HG03196 (cell line): Measurements from ENCODE around the gene C17orf113.

Experiments
- ATAC-seq: cut with Tn5 transposase; IDR thresholded peaks from one replicate; pipeline ENCODE4 v1.9.1; 2021; ENCODE audit not compliant: unreplicated experiment

C17orf113 gene

DNA sequence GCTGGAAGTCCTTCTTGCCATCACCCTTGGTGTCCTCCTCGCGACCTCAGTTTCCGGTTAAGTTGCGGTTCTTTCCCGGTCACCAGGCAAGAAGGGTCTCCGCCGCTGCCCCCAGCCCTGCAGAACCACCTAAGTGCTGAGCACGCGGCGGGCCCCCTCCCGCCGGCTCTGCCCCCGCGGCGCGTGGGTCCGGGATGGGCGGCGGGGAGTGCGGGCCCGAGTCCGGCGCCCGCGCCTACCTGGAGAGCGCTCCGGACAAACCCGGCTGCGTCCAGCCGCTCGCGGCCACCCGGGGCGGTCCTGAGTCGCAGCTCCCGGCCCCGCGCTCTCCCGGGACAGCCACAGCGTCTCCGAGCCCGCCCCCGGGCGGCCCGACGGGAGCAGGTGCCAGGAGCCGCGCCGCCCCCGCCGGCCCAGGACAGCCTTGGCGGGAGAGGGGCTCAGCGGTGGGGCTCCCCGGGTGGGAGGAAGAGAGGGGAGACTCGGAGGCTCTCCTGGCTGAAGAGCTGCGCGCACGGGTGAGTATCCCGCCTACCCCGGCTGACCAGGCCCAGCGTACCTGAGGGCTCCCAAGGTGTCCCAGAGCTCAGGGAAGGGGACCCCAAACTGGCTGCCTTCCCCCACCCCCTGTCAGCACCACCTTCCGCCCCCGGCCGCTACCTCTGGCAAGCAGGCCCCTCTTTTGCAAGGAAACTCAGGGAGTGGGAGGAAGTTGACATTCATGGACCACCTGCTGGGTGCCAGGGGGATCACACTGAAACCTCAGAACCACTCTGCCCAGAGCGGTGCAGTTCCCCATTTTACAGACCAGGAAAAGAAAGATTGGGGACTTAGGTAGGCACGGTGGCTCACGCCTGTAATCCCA, 22.2 kb upstream of the C17orf113 start:
- ATAC-seq, result no peak

DNA sequence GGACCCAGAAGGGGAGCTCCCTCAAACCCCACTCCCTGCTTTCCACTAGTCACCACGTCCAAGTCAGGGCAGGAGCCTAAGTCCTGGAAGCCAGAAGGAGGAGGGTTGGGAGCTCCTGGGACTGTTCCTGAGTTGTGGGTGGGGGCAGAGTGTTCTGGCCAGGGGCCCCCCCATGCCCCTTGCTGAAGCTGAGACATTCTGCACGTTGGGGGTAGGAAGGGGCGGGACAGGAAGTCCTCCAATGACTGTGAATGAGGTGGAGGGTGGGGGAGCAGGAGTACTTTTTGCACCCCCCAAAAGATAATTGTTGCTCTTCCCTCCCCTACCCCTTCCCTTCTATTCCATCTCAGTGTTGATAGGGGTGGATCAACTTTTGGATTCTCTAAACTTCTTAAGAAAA, 21.4 kb upstream of the C17orf113 start:
- ATAC-seq, result no peak

DNA sequence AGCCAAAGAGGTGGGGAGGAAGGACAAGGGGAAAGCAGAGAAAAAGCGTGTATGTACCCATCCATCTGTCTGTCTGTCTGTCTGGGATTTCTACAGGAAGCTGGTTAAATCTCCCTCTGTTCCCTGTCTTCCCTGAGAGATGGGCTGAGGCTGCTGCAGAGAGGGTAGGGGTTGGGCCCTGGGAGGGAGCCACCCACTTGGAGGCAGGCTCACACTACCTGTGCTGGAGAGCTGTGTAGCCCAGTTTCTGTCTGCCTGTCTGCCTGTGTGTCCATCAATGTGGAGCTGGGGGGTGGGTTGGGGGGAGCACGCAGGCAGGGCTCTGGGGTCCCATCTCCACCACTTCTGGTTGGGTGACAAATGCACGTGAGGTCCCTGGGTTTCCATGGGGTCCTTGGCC, 18.6 kb upstream of the C17orf113 start:
- no peak for ATAC-seq

DNA sequence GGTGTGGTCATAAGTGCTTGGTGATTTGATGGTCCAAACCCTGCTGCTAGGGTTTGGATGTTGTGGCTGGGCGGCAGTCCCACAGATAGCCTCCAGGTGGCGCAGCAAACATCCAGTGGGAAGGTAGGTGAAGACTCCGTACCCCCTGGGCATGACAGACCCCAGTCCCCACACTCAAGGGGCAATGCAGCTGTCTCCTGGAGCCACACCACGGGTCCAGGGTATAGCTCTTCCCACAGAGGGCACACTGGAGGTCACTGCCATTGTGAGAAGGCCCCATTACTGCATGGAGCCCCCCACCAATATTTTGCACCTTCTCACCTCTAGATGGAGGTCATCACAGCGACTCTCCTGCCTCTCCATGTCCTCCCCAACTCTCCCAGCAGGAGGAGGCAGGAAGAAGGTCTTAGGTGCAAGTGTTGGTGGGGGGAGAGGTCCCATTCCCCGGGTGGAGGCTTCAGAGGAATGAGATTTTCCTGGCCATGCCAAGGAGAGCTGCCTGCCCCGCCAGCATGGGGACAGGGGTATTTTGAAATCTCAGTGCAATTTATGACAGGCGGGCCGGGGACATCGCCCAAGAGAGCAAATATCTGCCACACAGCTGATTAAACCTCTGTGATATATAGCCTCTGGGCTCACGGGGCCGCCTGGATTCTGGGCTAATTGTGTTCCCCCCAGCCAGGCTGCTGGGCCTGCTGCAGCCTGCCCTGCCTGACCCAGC, 17.1 kb upstream of the C17orf113 start:
- ATAC-seq, result no peak

DNA sequence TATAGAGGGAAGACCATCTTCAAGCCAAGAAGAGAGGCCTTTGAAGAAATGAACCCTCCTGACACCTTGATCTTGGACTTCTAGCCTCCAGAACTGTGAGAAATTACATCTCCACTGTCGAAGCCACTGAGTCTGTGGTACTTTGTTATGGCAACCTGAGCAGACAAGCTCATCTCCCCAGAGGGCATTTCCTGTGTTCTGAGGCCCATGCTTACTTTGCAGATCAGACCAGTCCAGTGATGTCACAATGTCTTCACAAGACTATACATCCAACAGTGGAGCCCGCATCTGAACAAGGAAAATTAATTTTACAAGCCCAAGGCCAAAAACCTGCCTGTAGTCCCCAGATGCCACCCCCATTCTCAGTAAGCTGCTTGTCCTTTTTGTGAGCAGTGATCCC, 14.8 kb upstream of the C17orf113 start:
- ATAC-seq, result no peak

DNA sequence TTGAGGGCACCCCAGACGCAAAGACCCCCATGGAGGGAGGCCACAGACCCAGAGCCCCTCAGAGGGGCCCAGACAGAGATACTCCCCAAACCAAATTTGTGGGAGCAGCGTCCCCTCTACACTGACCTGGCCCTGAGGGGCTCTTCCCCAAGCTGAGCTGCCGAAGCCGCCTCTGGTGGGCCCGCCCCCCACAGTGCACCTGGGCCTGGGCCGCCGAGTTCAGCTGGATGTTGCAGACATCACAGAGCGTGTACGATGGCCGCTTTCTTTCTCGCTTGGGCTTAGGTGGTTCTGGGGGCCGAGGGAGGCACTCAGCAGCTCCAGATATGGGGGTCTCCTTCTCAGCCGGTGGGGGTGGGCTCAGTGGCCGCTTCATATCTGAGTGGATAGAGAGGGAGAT, 12.3 kb upstream of the C17orf113 start:
- ATAC-seq, result no peak

DNA sequence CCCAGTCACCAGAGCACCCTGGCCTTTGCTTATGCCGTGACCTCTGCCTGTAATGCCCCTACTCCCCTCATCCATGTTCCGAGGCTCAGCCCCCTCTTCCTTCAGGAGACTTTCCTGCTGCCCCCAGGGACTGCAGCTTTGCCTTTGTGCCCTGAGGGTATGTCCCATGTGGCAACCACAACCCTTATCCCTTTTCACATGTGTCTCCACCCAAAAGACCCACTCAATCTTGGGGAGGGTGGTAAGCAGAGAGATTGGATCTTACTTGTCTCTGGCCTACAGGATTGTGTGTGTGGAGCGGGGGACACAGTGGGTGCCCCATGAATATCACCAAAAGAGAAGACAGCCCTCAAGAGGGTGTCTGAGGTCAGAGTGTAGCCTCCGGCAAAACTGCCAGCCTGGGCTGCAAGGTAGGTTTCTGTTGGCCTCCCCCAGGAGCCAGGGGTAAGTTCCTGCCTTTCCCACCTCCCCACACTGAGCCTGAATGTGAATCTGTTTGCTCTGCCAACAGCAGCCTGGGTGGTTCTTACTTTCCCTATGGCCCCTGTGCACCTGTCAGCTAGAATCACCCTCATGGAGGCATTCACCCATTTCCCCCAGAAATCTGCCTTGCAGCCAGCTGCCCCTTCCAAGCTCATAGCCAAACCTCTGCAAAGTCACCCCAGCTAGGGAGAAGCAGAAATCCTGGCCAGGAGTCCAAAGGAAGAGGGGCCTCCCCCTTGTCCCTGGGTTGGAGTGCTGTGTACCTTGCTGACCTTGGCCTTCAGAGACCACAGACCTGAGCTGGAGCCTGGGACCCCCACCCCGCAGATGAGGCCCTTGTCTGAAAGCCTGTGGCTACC, 11.5 kb upstream of the C17orf113 start:
- ATAC-seq, result no peak

DNA sequence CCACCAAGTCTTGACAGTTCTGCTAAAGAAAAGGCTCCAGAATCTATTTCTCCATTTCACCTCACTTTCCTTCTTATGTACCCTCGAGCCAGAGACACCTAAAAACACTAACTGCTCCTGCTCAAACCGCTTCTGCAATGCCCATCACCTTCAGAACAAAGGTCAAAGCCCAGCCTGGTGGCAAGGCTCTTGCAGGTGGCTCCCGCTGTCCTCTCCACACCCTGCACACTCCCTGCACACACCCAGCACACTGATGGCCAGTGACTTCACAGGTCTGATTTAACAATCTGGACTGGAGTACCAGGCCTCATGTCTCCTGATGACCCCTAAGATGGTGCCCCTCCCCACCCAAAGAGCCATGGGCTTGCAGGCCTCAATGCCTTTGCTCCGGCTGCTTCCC, 9.8 kb upstream of the C17orf113 start:
- no peak for ATAC-seq

DNA sequence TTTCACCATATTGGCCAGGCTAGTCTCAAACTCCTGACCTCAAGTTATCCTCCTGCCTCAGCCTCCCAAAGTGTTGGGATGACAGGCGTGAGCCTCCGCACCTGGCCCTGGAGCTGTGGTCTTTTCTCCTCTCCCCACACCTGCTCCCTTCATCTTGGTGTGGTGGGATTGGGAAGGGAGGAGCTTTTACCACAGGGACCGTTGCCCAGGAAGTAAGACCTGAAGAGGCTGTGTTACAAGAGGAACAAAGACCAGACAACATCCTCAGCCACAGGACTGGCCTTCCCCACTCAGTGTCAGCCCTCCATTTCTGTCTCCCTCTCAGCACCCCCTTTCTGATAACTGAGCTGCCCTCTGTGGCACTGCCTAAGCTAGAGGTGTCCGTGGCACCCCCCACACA, 9.4 kb upstream of the C17orf113 start:
- ATAC-seq, result no peak

DNA sequence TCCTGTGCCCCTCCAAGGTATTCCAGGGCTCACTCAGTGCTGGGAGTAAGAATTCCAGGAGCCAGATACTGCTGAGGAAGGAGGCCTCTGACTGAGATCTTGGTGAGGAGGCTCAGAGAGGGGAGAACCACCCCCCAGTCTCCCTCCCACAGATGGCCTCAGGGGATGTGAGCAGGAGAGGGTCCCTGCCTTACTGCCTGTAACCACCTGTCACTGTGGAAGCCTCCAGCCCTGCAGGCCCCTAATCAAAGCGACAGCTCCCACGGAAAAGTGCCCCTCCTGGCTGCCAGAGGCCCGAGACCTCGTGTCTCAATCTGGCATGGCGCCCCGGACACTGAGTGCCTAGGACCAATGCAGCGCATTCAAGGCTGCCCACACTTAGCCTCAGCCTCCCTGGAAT, 7.7 kb upstream of the C17orf113 start:
- no peak for ATAC-seq

DNA sequence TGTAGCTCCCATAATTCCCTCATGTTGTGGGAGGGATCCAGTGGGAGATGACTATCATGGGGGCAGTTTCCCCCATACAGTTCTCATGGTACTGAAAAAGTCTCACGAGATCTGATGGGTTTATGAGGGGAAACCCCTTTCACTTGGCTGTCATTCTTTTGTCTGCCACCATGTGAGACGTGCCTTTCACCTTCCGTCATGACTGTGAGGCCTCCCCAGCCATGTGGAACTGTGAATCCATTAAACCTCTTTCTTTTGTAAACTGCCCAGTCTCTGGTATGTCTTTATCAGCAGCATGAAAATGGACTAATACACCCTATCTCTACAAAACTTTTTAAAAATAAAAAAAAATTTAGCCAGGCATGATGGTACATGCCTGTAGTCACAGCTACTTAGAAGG, 6.2 kb upstream of the C17orf113 start:
- ATAC-seq, result no peak

DNA sequence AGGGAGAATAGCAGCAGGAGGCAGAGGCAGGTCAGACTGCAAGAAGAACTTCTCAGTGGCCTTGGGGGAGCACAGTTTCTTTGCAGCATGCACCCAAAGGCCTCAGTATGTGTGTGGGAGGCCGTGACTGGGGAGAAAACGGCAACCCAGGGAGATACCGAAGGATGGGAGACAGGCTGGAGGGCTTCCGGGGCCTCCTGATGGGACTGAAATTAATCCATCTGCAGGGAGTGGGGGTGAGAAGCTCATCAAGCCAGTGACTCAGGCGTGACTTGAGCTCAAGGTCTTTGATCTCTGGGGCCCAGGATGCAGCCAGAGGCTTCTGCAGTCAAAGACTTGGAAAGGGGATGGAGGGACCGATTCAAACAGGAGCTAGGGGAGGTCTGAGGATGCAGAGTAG, 5.1 kb upstream of the C17orf113 start:
- ATAC-seq, result no peak

DNA sequence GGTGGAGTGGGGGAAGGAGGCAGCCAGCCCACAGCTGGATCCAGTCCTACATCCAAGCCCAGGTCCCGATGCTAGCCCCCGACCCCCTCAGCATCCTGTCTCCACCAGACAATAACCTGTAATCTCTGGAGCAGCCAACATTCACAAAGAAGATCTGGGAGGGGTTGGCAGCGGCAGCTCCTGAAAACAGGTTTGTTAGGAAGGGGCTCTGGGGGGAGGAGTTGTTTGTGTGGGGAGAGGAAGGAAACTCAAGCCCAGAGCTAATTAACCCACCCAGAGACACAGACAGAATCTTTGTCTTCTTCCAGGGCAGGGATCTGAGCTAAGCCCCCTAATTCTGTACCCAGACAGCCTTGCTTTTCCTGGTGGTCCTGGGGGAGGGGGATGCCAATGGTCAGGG, 4.6 kb upstream of the C17orf113 start:
- no peak for ATAC-seq

DNA sequence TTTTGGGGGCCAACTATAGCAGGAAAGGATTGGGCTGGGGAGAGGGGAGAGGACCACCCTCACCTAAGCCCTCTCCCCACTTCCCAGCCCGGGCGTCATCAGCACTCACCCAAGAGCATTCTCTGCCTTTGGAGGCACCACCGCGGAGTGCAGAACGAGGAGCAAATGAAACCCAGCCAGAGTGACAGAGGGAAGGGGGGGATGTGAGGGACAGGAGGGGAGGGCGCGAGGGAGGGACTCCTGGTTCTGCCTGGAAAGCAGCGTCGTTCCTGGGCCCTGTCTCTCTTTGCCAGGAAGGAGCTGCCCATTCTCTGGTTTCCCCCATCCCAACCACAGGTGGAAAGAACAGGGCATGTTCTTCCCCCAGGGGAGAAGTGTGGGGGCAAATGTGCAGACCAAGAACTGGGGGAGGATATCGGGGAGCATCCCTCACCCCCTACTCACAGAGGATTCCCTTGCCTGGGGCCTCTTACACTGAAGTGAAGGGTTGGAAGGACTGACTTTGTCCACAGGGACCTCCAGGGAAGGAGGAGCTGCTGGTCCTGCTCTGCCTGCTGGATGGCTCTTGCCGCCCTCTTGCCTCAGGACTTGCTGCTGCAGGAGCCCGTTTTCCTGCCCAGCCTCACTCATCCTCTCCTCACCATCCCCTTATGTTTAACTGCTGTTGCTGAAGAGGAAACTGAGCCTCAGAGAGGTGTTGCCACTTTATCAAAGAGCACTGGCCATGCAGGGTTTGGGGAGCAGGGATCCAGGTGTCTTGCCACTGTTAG, 3.5 kb upstream of the C17orf113 start:
- no peak for ATAC-seq

DNA sequence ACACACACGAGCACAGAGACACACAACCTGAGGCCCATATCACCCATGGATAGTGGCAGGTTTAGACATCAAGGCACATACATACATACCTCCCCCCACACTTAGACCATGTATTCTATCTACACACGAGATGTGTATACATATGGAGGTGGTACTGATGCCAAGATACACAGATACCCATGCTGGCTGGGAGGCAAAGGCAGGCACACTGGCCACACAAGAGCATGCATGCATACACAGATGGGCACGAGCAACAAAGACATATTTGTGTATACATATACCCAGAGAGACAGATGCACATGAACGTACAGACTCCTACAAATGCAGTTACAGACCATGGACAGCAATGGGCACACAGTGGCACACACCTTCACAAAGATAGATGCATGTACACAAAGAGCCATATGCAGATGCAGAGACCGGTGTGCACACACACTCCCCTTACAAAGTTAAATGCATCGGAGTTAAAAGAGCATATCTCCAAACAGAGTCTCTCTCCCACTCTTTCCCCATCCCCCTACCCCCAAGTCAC, 2.0 kb upstream of the C17orf113 start:
- ATAC-seq, result no peak

DNA sequence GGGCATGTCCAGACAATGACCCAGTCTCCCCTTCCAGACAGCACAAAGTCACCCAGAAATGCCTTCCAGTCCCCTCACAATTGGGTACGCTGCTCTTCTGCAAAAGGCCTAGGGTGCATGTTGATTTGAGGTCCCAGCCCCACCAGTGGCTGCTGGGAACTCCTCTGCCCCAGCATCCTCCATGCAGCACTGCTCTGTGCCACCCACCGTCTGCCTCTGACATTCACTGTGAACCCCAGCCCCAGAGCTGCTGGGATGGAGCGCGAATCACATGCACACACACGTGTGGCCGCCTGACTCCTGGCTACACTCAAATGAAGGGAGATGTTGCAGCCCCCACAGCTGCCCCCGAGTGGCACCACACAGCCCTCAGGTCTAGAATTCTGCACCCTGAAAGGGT, 1.2 kb upstream of the C17orf113 start:
- ATAC-seq, result no peak

DNA sequence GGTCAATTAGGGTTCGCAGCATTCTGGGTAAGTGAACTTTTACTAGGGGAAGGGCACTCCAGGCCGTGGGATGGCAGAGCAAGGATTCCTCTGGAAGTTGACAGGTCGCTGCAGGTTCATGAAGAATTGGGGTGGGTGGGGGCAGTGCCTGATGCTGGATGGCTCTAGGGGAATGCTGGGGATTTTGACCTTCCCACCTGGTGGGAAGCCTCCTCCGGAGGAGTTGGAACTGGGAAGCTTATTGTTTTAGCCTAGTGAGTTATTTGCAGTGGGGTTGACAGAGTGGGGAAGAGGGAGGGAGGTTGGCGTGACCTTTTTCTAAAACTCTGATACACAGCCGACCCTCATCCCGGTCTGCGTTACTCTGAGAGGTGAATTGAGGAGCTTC, 606 bp upstream of the C17orf113 start:
- no peak for ATAC-seq

DNA sequence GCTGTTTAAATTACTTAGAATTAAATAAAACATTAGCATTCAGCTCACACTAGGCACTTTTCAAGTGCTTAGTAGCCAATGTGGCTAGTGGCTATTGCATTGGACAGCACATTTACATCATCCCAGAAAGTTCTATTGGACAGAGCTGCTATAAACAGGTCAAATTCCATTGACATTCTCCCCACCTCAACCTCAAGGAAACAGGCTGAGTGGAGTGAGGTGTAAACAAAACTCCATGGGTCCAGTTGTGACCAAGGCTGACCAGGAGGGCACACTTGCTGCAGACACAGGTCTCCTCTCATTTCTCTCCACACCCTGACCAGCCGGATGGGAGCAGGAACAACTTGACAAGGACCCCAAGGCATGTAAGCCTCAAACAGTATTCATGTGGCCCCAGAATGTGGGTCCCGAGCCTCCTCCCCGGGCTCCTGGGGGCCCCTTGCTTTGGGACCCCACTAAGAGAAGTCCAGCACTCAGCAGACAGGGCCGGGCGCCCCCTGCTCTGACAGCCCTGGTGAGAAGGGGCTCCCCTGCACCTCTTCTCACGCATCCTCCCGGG, 488 bp downstream of the C17orf113 start:
- ATAC-seq, result no peak

DNA sequence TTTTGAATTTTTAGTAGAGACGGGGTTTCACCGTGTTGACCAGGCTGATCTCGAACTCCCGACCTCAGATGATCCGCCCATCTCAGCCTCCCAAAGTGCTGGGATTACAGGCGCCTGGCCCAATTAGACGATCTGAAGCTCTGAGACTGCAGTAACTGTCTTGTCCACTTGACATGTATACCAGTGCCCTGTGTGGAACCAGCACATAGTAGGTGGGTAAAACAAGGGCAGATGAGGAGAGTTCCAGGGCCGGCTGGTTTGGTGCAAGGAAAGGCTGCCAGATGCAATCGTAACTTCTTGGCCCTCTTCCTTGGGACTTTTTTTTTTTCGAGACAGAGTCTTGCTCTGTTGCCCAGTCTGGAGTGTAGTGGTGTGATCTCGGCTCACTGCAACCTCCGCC, 3.1 kb downstream of the C17orf113 start:
- ATAC-seq, result no peak

DNA sequence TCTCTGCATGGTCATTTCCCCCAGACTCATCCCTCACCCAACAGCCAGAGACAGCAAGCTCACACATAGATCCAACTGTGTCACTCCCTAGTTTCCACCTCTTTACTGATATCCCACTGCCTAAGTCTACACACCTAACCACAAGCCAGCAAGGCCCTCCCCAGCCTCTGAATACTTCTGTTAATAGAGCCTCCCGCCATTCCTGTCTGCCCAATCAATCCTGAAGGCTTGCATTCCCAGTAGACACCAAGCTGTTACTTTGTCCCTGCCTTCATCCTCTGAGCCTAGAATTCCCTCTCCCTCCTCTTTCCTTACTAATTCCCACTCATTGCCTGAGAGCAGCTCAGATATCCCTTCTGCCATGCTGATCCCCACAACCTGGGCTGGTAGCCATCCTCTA, 4.7 kb downstream of the C17orf113 start:
- no peak for ATAC-seq
